ENCODE measurements around the gene EPB41L4A.

EPB41L4A gene

DNA sequence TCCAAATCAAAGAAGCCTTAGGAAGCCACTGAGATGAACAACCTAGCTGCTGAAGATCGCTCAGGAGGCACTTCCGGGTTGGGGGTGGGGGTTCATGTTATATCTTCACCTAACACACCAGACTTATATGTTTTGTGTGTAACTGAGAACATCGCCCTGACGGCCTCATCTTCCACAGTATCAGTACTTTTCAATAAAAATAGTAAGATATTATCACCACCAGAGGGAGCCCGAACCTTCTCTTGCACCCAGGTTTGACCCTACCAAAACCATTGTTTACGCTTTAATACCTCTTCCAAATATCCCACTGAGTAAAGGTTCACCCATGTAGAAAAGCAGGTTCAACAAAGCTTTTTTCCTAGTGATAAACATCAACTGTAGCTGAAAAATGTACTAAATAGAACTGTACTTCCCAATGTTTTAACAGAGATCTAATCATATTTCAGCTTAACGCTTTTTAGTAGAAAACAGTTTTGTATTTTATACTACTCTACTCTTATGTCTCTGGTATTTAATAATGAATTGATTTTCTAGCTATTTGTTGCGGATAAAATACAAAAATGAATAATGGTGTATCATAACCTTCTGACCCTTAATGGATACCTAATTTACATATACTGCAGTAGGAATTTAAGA lies 244.0 kb downstream of the EPB41L4A start:
- no peak overlapping the region for H3K4me3 ChIP-seq (ENCODE audit: low read depth, low read length)
- TF ChIP-seq, protein P1, sequence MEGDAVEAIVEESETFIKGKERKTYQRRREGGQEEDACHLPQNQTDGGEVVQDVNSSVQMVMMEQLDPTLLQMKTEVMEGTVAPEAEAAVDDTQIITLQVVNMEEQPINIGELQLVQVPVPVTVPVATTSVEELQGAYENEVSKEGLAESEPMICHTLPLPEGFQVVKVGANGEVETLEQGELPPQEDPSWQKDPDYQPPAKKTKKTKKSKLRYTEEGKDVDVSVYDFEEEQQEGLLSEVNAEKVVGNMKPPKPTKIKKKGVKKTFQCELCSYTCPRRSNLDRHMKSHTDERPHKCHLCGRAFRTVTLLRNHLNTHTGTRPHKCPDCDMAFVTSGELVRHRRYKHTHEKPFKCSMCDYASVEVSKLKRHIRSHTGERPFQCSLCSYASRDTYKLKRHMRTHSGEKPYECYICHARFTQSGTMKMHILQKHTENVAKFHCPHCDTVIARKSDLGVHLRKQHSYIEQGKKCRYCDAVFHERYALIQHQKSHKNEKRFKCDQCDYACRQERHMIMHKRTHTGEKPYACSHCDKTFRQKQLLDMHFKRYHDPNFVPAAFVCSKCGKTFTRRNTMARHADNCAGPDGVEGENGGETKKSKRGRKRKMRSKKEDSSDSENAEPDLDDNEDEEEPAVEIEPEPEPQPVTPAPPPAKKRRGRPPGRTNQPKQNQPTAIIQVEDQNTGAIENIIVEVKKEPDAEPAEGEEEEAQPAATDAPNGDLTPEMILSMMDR (IDR thresholded peaks at IDR 0.05; ENCODE audit: low read depth, low read length, missing control alignments) = peak; percentile 68
- peak; percentile 25 for DNase-seq (ENCODE audit: low read depth)

DNA sequence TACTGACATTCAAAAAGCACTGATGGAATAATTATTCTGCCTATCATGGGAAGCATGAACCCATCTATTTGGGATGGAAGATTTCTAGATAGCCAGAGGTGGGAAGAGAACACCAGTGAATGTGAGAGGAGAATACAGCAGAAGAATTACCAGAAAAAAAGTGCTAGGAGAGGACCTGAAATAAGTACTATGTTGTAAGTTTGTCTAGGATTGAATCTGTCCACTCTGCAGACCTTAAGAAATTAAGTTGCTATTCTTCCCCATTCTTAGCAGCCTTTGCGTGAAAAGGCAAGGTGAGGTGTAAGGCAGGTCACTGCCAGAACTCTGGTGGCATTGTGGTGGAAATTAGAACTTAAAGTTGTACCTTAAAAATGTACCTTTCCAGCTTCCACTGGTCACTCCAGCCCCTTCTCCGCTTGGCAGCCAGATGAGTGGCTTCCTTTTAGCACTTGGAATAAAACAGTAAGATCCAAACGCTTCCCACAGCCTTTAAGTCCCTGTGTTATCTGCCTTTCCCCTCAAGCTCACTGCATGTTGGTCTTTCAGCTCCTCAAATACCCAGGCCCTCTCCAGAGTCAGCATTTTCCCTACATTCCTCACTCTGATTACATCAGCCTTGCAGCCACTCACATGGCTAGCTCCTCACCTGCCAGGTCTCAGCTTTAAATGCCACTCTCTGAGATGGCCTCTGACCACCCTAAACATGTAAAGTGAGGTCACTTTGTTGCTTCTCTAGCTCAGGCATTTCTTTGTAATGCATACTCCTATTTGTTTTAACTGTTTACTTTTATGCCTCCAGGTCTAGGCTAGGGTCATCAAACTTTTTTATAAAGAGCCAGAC lies 253.0 kb downstream of the EPB41L4A start:
- no peak for DNase-seq (ENCODE audit: low read depth)
- no peak overlapping the region for H3K4me3 ChIP-seq (ENCODE audit: low read depth, low read length)

DNA sequence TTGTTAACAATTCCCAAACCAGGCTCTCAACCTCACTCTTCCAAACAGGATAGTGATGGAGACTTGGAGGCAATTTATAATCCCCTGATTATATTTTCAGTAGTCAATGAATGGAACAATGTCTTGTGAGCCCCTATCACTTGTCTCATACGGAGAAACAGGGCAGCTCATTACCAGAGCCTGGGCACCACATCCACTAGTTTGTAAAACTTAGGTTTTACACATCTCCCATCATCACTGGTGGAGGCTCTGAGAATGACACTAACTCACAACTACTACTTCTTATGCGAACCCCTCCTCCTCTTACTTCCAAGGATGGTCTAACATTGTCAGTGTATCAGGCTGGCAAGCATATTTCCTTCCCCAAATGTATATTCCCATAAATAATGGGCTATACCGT lies 253.7 kb downstream of the EPB41L4A start:
- DNase-seq (ENCODE audit: low read depth) = no peak
- no peak overlapping the region for H3K4me3 ChIP-seq (ENCODE audit: low read depth, low read length)
- TF ChIP-seq, protein P1 (IDR thresholded peaks at IDR 0.05; ENCODE audit: low read depth, low read length, missing control alignments) = no peak

More for the DNA sequence above, 253.0 kb downstream of the EPB41L4A start:
- TF ChIP-seq, protein P1 (IDR thresholded peaks at IDR 0.05; ENCODE audit: low read depth, low read length, missing control alignments) = no peak

DNA sequence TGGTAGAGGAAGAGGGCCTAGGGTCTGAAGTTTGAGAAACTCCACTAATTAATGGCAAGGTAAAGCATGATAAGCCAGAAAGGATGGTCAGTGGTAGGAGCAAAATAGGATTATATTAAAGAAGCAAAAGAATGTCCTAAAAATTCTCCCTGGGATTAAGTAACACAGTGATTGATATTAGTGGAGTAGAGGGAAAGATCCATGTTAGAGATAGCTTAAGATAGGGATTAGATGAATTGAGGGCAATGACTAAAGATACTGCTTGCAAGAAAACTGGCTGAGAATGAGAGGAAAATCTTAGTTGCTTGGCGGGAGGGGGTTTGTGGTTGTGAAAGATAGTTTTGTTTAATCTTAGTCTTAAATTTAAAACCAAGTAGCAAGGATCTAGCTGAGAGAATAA lies 255.6 kb downstream of the EPB41L4A start:
- no peak for DNase-seq (ENCODE audit: low read depth)
- no peak overlapping the region for H3K4me3 ChIP-seq (ENCODE audit: low read depth, low read length)
- TF ChIP-seq, protein P1 (IDR thresholded peaks at IDR 0.05; ENCODE audit: low read depth, low read length, missing control alignments) = no peak

DNA sequence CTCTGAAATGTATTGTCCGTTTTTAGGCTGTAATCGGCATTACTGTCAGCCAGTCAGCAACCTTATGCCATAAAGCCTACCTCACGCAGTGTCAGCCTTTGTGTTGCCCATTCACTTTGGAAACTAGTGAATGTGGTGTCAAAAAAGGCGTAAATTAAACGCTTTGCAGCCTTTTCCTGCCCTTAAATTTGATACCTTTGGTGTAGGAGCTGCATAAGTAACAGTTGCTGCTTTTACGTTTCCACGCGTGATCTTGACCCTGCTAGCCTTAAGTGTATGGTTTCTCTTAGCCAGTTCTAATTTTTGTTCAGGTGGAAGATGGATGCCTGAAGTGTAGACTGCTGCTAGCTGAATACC lies 257.7 kb downstream of the EPB41L4A start:
- H3K4me3 ChIP-seq (ENCODE audit: low read depth, low read length) = peak overlapping the region; percentile 90
- TF ChIP-seq, protein P1 (IDR thresholded peaks at IDR 0.05; ENCODE audit: low read depth, low read length, missing control alignments) = no peak
- DNase-seq (ENCODE audit: low read depth) = no peak

DNA sequence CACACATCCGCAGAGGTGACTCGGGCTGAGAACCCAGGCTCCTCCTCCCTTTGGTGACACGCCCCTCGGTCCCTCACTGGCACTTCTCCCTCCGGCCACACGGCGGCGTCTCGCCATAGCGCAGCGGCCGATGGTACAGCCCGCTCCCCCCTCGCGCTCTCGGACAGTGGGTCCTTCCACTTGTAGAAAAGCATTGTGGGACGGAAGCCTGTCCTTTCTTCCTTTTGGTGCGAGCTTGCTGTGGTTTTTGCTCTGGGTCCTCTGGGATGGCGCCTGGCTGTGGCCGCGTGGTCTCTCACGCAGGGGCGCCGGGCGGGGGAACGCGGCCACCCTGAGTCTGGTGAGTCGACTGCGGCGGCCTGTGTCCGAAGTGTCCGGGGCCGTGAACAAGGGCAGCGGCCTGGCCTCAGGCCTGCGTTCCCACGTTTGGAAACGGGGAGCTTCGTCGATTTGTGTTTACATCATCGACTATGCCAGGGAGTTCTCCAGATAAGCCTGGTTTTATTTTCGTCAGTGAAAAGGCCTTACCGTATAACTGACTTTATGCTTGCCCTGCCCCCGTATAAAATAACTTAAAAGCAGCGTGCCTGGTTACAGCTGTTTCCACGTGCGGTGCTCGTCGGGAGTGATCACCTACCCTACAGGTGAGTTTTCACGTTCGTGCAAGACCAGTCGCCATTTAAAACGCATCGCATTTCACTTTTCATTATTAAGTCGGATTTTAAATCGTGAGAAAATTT lies 258.3 kb downstream of the EPB41L4A start:
- peak overlapping the region; percentile 90 for H3K4me3 ChIP-seq (ENCODE audit: low read depth, low read length)
- DNase-seq (ENCODE audit: low read depth) = peak; percentile 78
- TF ChIP-seq, protein P1 (IDR thresholded peaks at IDR 0.05; ENCODE audit: low read depth, low read length, missing control alignments) = peak; percentile 100
